ENCODE data around the gene ZBTB46.

GRCh38 chr20:63787749-63788148 lies 43.3 kb downstream of the ZBTB46 start:
- TF ChIP-seq POLR2AphosphoS5 (IDR thresholded peaks at IDR 0.05) (no peak), POLR2A (IDR thresholded peaks at IDR 0.05) (no peak)
